ENCODE results near the gene LENEP.

DNA sequence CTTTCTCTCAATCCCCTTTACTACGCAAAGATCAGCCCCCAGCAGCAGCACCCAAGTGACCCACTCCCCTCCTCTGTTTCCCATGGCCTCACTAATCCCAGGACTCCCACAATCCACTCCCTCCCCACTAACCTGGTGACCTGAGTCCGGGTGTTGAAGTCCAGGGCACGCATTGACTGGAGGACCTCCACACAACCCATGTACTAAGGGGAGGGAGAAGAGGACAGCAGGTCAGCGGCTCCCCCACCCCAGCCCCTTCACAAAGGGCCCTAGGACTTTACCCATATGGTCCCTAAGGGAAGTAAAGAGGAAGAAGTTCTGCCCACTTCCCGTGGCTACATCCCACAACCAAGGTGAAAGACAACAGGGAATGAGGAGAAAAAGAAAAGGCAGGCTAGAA lies 24.1 kb upstream of the LENEP start:
- TF ChIP-seq, protein P1, sequence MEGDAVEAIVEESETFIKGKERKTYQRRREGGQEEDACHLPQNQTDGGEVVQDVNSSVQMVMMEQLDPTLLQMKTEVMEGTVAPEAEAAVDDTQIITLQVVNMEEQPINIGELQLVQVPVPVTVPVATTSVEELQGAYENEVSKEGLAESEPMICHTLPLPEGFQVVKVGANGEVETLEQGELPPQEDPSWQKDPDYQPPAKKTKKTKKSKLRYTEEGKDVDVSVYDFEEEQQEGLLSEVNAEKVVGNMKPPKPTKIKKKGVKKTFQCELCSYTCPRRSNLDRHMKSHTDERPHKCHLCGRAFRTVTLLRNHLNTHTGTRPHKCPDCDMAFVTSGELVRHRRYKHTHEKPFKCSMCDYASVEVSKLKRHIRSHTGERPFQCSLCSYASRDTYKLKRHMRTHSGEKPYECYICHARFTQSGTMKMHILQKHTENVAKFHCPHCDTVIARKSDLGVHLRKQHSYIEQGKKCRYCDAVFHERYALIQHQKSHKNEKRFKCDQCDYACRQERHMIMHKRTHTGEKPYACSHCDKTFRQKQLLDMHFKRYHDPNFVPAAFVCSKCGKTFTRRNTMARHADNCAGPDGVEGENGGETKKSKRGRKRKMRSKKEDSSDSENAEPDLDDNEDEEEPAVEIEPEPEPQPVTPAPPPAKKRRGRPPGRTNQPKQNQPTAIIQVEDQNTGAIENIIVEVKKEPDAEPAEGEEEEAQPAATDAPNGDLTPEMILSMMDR (conservative IDR thresholded peaks at IDR 0.05 in 1 of 2, IDR thresholded peaks at IDR 0.05 in 1 of 2; ENCODE audit: extremely low read depth in 1 of 2, insufficient read depth in 1 of 2, low read depth in 1 of 2, low read length in 2 of 2): no peak
- no peak for TF ChIP-seq EZH2 (IDR thresholded peaks at IDR 0.05; ENCODE audit: borderline replicate concordance, low read length)
